HCT116 (cell line): ENCODE measurements around the gene KREMEN2. TPM values are rescaled to one million over a fixed set of nuclear protein-coding genes. Genes with fewer than 3 reads are reported as not detected.

ENCODE experiments used
- ATAC-seq: fragments of 200-7000 bp; cut with Tn5 transposase; 2 replicates; pipeline ENCODE4 v1.9.1; 2020; ENCODE audit warnings: mild to moderate bottlenecking, moderate library complexity
- BruUV-seq: library from RNA; stranded (reverse); fragments of 400-500 nt; replicated peaks from 2 replicates; lab custom pipeline; 2021; lab: Mats Ljungman, UMichigan
- CTCF ChIA-PET: fragments of 300-600 bp; sonication (Branson Sonifier 250); formaldehyde crosslinking; loops from one replicate; lab custom pipeline; 2021; ENCODE audit warnings: antibody characterized with exemption; lab: Charles Lee
- POLR2A ChIA-PET: fragments of 300-600, 350-600 bp; sonication (Branson Sonifier 250); formaldehyde crosslinking; loops from one replicate; lab custom pipeline; 2021; ENCODE audit warnings: antibody characterized with exemption; lab: Charles Lee
- RAD21 ChIA-PET, 2 experiments: fragments of 300-600 bp; sonication (Branson Sonifier 250); formaldehyde crosslinking; loops; one replicate each; lab custom pipeline; 2023; ENCODE audit warnings: low total read pairs in 2 of 2; ENCODE audit not compliant: uncharacterized antibody in 2 of 2, unreplicated experiment in 2 of 2, low non-redundant PET in 1 of 2; lab: Charles Lee
- DNase-seq: peaks from one replicate; pipeline ENCODE4 v3.0.0-alpha.2; 2010; ENCODE audit warnings: low read depth, low spot score
- H2AFZ ChIP-seq: fragments of 200-600 bp; shearing (Covaris generic), sonication (generic); 2 replicates; pipeline ENCODE4 v1.6.1; 2017; ENCODE audit warnings: low read depth, mixed run types, mixed read lengths, antibody characterized with exemption, low read length; ENCODE audit not compliant: poor library complexity, severe bottlenecking
- H3K27ac ChIP-seq: 2 replicates; pipeline ENCODE4 v1.5.1; 2012; ENCODE audit warnings: low read depth, low read length
- H3K27me3 ChIP-seq: fragments of 200-600 bp; sonication (generic); 2 replicates; pipeline ENCODE4 v1.6.1; 2016; ENCODE audit warnings: mixed run types, low read length, mixed read lengths; ENCODE audit not compliant: insufficient read depth
- H3K36me3 ChIP-seq, 2 experiments: fragments of 200-500 bp in 1 of 2; fragments of 200-600 bp in 1 of 2; sonication (Bioruptor generic) in 1 of 2; sonication (generic) in 1 of 2; 2 replicates each; pipeline versions ENCODE4 v1.5.1 to v1.6.1; 2014 to 2016; ENCODE audit warnings: low read length in 2 of 2, inconsistent platforms in 1 of 2, mixed read lengths in 1 of 2, mixed run types in 1 of 2; ENCODE audit not compliant: insufficient read depth in 2 of 2, control insufficient read depth in 1 of 2
- H3K4me1 ChIP-seq, 2 experiments: fragments of 200-600 bp in 1 of 2; sonication (generic) in 1 of 2; 2 replicates each; pipeline versions ENCODE4 v1.5.1 to v1.6.1; 2012 to 2017; ENCODE audit warnings: low read length in 2 of 2, inconsistent platforms in 1 of 2, mild to moderate bottlenecking in 1 of 2, mixed read lengths in 1 of 2, mixed run types in 1 of 2, moderate library complexity in 1 of 2; ENCODE audit not compliant: insufficient read depth in 2 of 2, control insufficient read depth in 1 of 2
- H3K4me2 ChIP-seq: fragments of 200-600 bp; sonication (generic); 2 replicates; pipeline ENCODE4 v1.6.1; 2017; ENCODE audit warnings: mixed run types, low read length, mixed read lengths
- H3K4me3 ChIP-seq, 2 experiments: fragments of 200-600 bp in 1 of 2; sonication (generic) in 1 of 2; replicated peaks in 1 of 2; 2 replicates each; pipeline ENCODE4 v1.5.1; 2011 to 2016; ENCODE audit warnings: low read length in 2 of 2, control low read depth in 1 of 2, low read depth in 1 of 2, mild to moderate bottlenecking in 1 of 2, mixed read lengths in 1 of 2, mixed run types in 1 of 2
- H3K79me2 ChIP-seq: fragments of 200-600 bp; sonication (generic); 2 replicates; pipeline ENCODE4 v1.6.1; 2017; ENCODE audit warnings: mild to moderate bottlenecking, mixed run types, low read length, moderate library complexity, mixed read lengths; ENCODE audit not compliant: insufficient read depth
- H3K9ac ChIP-seq: fragments of 200-600 bp; sonication (generic); 2 replicates; pipeline ENCODE4 v1.6.1; 2016; ENCODE audit warnings: low read length, mixed read lengths
- H3K9me2 ChIP-seq: fragments of 200-600 bp; sonication (generic), shearing (Covaris generic); 2 replicates; pipeline ENCODE4 v1.6.1; 2017; ENCODE audit warnings: mixed run types, mild to moderate bottlenecking, moderate library complexity; ENCODE audit not compliant: insufficient read depth
- H3K9me3 ChIP-seq, 2 experiments: fragments of 200-500 bp in 1 of 2; fragments of 200-600 bp in 1 of 2; sonication (Bioruptor generic) in 1 of 2; sonication (generic) in 1 of 2; 2 replicates each; pipeline ENCODE4 v1.6.1; 2014 to 2017; ENCODE audit warnings: low read length in 2 of 2, mixed read lengths in 2 of 2, inconsistent platforms in 1 of 2, low read depth in 1 of 2, mild to moderate bottlenecking in 1 of 2, mixed run types in 1 of 2, moderate library complexity in 1 of 2; ENCODE audit not compliant: control insufficient read depth in 1 of 2, insufficient read depth in 1 of 2
- H4K20me1 ChIP-seq: fragments of 200-600 bp; sonication (generic), shearing (Covaris generic); 2 replicates; pipeline ENCODE4 v1.6.1; 2017; ENCODE audit warnings: mixed run types, mild to moderate bottlenecking, moderate library complexity; ENCODE audit not compliant: insufficient read depth
- ATF3 ChIP-seq: IDR thresholded peaks from 2 replicates; pipeline ENCODE4 v1.6.1; 2012
- CTCF ChIP-seq, 3 experiments: fragments of 200-600 bp in 1 of 3; sonication (generic) in 1 of 3; IDR thresholded peaks in 2 of 3; conservative IDR thresholded peaks in 1 of 3; 2 replicates each; pipeline ENCODE4 v1.5.1; 2012 to 2017; ENCODE audit warnings: low read depth in 2 of 3, low read length in 2 of 3, antibody characterized with exemption in 1 of 3, borderline replicate concordance in 1 of 3, control low read depth in 1 of 3, mild to moderate bottlenecking in 1 of 3, mixed read lengths in 1 of 3, mixed run types in 1 of 3, moderate library complexity in 1 of 3; ENCODE audit not compliant: insufficient read depth in 1 of 3
- ELF1 ChIP-seq: IDR thresholded peaks from 2 replicates; pipeline ENCODE4 v1.6.1; 2012; ENCODE audit warnings: low read depth, borderline replicate concordance
- FOSL1 ChIP-seq: IDR thresholded peaks from 2 replicates; pipeline ENCODE4 v1.6.1; 2012; ENCODE audit warnings: low read depth
- JUND ChIP-seq: IDR thresholded peaks from 2 replicates; pipeline ENCODE4 v1.6.1; 2012
- POLR2AphosphoS5 ChIP-seq: IDR thresholded peaks from 2 replicates; pipeline ENCODE4 v1.6.1; 2011; ENCODE audit warnings: mild to moderate bottlenecking, low read depth, low read length, moderate library complexity
- REST ChIP-seq: IDR thresholded peaks from 2 replicates; pipeline ENCODE4 v1.6.1; 2012; ENCODE audit warnings: low read depth
- SIN3A ChIP-seq: IDR thresholded peaks from 2 replicates; pipeline ENCODE4 v1.6.1; 2012; ENCODE audit warnings: low read depth
- SP1 ChIP-seq: IDR thresholded peaks from 2 replicates; pipeline ENCODE4 v1.6.1; 2012; ENCODE audit warnings: low read depth
- SRF ChIP-seq: IDR thresholded peaks from 2 replicates; pipeline ENCODE4 v1.6.1; 2012; ENCODE audit warnings: low read depth
- TCF7L2 ChIP-seq: IDR thresholded peaks from 2 replicates; pipeline ENCODE4 v1.7.0; 2011; ENCODE audit warnings: borderline replicate concordance, inconsistent platforms; ENCODE audit not compliant: insufficient read depth, insufficient read length; ENCODE audit errors: extremely low read depth
- YY1 ChIP-seq: IDR thresholded peaks from 2 replicates; pipeline ENCODE4 v1.6.1; 2011; ENCODE audit warnings: low read length, low read depth, moderate library complexity, mild to moderate bottlenecking; ENCODE audit not compliant: insufficient replicate concordance; ENCODE audit errors: extremely low read depth
- ZBTB33 ChIP-seq: IDR thresholded peaks from 2 replicates; pipeline ENCODE4 v1.6.1; 2011; ENCODE audit warnings: mild to moderate bottlenecking, low read length, moderate library complexity; ENCODE audit not compliant: insufficient replicate concordance; ENCODE audit errors: extremely low read depth
- ZFX ChIP-seq: fragments of 450-650 bp; IDR thresholded peaks from 2 replicates; pipeline ENCODE4 v1.6.1; 2017
- ZNF274 ChIP-seq: fragments of 200-500 bp; sonication (Bioruptor generic); IDR thresholded peaks from 2 replicates; pipeline ENCODE4 v1.6.1; 2014; ENCODE audit warnings: mild to moderate bottlenecking, low read depth, low read length, inconsistent platforms
- intact Hi-C: fragments of 100-400 bp; cut with micrococcal nuclease; formaldehyde crosslinking; loops from 2 replicates; pipeline ENCODE4 v1.10.0; 2022
- total RNA-seq: library from RNA; stranded (reverse); gene quantifications from one replicate; pipeline ENCODE4 v1.2.1, GENCODE V29; 2021; ENCODE audit not compliant: unreplicated experiment

The KREMEN2 gene
- total RNA-seq, 1 experiment from 2014 or later, result 14.1 TPM

GRCh38 chr16:2987286-2987685 lies 23.2 kb downstream of the KREMEN2 start (continued):
- TF ChIP-seq POLR2AphosphoS5 (no peak), FOSL1 (no peak), YY1 (no peak), SIN3A (no peak), SRF (no peak), JUND (no peak), SP1 (no peak), TCF7L2 (no peak), ELF1 (no peak)

GRCh38 chr16:2987833-2988232 lies 23.8 kb downstream of the KREMEN2 start:
- Histone ChIP-seq H3K27me3 (no peaks in the 10 kb centered on the region), H3K4me3 (no peak overlapping the region), H3K79me2 (no peaks in the 10 kb centered on the region), H3K9me3 (no peaks in the 10 kb centered on the region), H3K4me1 (peaks cover 20 to 36% of the 10 kb centered on the region in 2 experiments), H2AFZ (no peak overlapping the region), H4K20me1 (no peaks in the 10 kb centered on the region), H3K36me3 (no peaks in the 10 kb centered on the region), H3K27ac (no peak overlapping the region), H3K9me2 (no peaks in the 10 kb centered on the region), H3K9ac (no peak overlapping the region), H3K4me2 (no peak overlapping the region)
- DNase-seq, result no peak
- intact Hi-C loops, result no loop called here
- ATAC-seq, result no peak
- ChIA-PET POLR2A (no interaction called here), CTCF (no interaction called here), RAD21 (no interaction called here)
- TF ChIP-seq ZNF274, result no peak
- TF ChIP-seq ZFX, result no peak
- no peak for TF ChIP-seq ELF1
- TF ChIP-seq TCF7L2, result no peak
- TF ChIP-seq REST, result no peak
- TF ChIP-seq FOSL1, result no peak
- TF ChIP-seq ZBTB33, result no peak
- TF ChIP-seq CTCF (IDR thresholded peaks at IDR 0.05 in 2 of 3, conservative IDR thresholded peaks at IDR 0.05 in 1 of 3; ENCODE audit: borderline replicate concordance in 1 of 3, insufficient read depth in 1 of 3, low read depth in 2 of 3, low read length in 2 of 3), result no peak
- TF ChIP-seq ATF3, result no peak
- no TSS peak for BruUV-seq
